Stromal cell of bone marrow (primary cell): ENCODE data around the gene INO80E.
A peak's percentile ranks its signal among the peaks of the same experiment; 100 is the strongest.

Source experiments
- DNase-seq: peaks from one replicate; pipeline ENCODE4 v3.0.0-alpha.2; 2012; ENCODE audit warnings: low read depth

The INO80E gene

DNA sequence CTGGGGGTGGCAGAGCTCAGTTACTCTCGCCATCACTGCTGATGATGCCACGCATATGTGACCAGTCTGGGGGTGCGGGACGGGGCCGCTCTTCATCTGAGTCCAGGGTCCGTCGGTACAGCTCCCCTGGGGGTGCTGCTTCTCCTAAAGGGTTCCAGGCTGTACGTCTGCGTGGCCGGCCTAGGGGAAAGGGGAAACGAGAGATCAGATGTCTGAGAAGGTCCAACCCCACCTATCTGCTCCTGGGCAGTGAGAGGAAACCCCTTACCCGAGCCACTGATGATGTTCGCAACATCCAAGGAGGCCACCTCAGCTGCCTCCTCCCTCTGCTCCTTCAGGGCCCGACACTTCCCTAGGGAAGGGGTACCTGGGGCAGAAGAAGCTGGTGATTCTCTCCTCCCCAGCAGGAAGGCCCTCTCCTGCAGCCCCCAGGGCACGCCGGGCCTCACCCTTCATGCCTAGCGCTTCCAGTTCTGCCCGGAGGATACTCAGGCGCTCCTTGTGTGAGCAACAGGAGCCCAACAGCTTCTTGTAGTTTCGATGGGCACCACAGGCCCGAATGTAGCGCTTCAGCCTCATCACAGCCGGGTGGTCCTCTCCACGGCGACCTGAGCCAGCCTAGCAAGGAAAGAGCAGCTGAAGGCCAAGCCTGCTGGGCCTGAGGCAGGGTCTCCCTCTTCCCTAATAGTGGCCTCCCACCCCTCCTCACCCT, 2.7 kb upstream of the INO80E start:
- no peak for DNase-seq

DNA sequence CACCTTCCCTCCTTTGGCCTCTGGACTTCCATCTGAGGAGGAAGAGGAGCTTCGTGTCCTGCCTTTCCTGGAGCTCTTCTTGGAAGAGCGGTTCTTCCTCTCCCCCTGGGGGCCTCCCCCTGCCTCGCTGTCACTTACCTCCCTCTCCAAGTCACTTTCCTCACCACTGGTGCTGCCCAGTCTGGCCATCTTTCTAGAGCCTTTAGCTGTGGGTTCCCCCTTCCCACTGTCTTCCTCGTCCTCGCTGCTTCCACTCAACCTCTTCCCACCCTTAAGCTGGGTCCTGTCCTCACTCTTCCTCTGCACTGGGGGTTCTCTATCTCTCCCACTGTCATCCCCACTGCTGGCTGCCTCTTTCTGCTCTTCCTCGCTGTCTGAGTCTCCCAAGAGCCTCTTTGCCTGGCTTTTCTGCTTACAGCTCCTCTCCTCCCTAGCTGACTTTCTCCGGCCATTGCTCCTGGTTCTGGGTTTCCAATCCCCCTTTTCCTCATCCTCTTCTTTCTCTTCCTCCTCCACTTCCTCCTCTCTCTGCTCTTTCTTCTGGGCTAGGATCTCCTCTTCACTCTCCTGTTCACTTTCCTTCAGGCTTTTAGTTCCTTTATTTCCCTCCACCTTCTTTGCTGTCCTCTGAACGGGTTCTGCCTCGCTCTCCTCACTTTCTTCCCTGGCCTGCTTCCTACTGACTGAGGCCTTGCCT, 2.0 kb upstream of the INO80E start:
- DNase-seq: no peak

DNA sequence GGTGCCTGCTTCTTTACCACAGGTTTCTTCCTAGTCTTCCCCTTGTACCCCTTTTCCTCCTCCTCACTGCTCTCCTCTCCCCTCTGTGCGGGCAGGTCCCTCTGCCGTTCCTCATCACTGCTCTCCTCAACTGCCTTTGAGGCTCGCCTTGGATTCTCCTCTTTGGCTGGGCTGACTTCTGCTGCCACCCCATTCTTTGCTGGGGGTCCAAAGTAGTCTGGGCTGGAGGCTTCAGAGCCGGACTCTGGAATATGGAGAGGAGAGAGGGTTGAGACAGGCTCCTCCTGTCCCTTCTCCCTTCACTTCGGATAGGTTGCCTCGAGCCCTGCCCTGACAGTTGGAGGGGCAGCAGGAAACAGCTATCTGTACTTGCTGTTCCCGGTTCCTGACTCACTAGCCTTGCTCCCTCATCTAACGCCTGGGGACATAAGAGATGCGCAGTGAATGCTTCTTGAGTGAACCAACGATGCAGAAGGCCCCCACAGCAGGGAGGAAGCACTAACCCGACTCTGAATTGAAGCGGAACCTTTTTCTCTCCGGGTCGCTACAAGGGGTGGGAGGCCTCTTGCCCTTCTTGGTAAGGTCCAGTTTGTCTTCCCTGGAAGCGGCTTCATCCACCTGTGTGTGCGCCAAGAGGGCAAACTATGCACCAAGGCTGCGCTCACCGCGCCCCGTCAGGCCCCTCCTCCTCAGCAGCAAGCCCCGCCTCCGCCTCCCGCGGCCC, 1.3 kb upstream of the INO80E start:
- DNase-seq: peak; percentile 14

DNA sequence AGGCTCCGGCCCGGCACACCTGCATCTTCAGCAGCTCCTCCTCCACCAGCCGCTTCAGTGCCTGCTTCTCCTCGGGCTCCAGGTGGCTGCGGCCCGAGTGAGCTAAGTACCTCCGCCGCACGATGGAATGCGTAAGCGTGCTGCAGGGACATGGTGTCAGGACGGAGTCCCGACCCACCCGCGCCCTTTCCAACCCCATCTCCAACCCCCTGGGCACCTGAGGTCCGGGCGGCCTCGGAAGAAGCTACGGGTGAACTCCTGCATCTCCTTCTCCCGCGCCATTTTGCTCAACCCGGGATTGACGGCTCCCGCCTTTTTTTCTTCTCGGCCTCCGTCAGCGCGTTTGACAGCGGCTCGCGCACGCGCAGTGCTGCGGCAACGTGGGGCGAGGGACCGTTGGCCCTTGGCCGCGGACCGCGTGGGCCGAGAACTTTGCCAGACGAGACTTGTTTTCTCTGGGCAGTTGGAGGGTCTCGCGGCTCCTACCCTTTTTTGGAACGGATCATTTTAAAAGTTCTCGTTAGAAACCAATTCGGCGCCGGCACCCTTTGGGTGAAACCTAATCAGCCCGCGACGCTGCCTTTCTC, 624 bp upstream of the INO80E start, which contains the start of gene HIRIP3:
Gene HIRIP3, minus strand, starts transcription at position 294 of the 587 bp plus-strand sequence. Its CDS starts 12 bp downstream, at position 282.
- DNase-seq: peak; percentile 67

DNA sequence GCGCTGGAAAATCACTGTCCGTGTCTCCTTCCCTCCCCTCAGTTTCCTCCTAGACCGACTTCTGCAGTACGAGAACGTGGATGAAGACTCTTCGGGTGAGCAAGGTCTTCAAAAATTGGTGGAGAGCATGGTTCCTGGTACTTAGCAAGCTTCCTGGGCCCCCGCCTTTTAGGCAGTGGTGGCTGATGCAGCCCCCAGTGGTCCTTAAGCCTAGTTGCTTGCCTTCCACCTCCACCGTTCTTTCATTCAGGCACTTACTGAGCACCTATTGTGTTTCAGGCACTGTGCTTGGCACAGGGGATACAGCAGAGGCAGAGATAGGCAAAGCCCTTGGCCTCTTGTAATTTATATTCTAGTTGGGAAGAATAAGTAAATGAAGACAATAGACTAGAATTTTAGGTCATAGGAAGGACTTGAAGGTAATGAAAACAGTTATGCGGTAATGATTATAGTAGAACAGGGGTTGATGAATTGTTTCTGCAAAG, 767 bp downstream of the INO80E start:
- no peak for DNase-seq

DNA sequence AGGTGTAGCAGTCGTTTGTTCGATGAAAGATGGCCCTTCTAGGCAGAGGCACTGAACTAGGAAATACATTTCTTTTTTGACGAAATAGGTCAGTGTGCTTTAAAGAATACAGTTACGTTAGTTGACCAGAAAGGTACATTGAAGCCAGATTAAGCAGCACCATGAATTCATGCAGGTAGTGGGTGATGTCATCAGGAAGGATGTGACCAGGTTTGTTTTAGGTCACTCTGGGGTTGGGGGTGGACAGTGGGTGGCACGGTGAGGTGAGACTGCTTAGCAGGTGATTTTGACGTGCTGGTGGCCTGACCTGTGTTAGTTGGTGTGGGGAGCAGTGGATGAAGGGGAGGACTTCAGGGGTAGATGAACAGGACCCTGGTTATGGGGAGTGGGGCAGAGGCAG, 3.6 kb downstream of the INO80E start:
- no peak for DNase-seq

DNA sequence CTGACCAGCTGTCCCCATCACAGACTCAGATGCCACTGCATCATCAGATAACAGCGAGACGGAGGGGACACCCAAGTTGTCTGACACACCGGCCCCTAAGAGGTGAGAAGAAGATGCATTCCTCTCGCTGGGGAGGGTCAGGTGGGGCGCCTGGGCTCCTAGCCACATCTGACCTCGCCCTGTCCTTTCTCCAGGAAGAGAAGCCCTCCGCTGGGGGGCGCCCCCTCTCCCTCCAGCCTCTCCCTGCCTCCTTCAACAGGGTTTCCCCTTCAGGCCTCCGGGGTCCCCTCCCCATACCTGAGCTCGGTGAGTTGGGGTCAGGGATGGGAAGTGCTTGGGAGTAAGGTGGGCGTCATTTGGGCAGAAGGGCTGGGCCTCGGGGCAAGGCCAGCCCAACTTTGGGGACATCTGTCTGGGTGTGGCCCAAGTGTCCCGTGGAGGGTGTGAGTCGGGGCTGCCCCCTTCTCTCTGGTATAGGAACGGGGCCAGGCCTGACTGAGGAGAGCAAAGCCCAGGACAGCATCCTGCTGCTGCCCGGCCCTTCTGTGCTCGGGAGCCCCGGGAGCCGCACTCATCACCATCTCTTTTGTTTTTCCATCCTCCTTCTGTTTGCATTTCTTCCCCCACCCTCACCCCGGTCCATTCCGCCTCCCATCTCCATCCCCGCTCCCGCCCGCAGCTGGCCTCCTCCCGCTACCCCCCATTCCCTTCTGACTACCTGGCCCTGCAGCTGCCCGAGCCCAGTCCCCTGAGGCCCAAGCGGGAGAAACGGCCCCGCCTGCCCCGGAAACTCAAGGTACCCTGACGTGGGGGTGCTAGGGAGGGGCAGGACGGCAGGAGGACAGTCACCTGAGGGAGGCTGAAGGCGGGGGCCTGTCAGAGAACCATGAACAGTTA, 4.9 kb downstream of the INO80E start:
- DNase-seq: no peak

DNA sequence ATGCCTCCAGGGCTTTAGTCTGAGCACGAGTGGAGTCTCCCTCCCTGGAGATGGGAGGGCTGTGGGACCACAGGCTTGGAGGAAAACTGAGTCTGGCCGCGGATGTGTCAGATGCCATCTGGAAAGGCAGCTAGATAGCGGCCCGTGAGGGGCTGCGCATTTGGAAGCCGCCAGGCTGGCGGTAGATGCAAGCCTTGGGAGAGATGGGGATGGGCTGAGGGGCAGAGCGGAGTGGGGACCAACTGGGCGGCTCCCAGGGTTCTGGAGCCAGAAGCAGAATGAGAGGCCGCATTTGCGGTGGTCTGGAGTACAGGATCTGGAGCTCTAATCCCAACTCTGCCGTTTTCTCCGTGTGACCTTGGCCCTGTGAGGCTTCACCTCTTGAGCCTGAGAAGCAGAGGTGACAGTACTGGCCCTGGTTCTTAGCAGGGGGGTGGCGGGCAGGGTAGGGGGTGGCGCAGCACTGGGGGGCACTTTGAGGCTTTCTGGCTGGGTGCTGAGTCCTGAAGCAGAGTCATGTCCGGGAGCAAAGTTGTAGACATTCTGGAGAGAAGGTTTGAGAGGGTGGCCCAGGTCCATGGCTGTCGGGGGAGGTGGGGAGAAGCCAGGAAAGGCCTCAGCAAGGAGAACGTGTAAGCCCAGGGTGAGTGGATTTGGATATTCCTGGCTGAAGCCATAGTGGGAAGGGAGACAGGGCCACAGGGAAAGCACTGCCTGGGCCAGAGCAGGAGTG, 6.7 kb downstream of the INO80E start:
- no peak for DNase-seq

DNA sequence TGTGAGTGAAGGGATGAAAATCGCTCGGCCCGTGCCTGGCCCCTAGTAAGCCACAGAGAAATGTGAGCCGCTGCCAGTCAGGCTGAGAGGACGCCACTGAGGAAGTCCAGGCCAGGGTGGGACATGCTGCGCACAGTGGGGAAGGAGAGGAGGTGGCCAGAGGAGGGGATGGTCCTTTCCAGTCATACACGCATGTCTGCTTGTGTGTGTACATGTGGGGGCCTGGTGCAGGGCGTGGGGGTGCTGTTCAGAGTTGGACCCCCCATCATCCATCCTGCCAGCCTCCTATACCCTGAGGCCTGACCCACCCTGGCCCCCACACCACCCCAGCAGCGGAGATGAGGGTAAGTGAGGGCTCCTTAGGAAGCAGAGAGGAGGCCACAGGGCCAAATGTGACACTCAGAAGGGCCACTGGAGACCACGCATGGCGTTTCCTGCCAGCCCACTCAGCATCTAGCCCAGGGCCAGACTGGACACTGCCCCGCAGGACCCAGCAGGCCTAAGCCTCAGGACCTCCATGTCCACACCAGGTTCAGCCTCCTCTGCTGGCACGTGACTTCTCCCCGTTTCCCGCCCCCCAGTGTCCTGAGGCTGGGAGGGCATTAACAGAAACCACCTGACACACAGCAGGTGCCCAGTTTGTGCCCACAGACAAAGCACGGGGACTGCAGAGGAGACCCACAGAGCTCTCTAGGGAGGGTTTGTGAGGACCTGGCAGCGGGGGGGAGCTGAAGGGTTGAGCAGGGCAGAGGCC, 7.8 kb downstream of the INO80E start:
- DNase-seq: no peak

DNA sequence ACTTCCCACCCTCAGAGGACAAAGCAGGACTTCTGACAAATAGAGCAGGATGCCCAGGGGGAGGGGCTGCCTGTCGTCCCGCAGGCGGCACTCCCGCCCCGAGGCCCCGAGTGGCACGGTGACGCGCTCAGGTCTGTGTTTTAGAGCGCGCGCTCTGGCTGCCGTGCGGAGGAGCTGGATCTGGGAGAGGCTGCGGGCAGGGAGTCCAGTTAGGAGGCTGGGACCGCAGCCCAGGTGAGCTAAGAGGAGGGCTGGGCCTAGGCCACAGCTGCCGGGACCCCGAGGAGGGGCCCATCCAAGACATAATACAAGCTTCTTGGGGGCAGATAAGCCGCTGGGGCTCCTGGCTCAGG, 8.4 kb downstream of the INO80E start:
- no peak for DNase-seq

DNA sequence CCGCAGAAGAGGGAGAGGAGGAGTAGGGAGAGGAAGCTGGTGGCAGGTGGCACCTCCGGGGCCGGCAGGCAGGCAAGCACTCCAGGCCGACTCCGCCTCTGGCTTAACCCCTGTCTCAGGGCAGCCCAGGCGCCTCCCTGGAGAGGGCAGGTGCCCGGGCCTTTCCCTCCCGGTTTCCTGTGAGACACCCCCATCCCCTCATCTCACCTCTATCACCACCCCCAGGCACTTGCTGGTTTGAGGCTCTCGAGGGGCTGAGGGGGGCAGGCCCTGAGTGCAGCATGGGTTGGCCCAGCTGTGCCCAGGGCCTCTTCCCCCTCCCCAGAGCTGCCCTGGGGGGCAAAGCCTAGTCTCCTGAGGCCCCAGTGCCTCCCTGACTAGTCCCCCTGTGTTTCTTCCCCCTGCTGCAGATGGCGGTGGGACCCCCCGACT, 8.8 kb downstream of the INO80E start:
- no peak for DNase-seq

DNA sequence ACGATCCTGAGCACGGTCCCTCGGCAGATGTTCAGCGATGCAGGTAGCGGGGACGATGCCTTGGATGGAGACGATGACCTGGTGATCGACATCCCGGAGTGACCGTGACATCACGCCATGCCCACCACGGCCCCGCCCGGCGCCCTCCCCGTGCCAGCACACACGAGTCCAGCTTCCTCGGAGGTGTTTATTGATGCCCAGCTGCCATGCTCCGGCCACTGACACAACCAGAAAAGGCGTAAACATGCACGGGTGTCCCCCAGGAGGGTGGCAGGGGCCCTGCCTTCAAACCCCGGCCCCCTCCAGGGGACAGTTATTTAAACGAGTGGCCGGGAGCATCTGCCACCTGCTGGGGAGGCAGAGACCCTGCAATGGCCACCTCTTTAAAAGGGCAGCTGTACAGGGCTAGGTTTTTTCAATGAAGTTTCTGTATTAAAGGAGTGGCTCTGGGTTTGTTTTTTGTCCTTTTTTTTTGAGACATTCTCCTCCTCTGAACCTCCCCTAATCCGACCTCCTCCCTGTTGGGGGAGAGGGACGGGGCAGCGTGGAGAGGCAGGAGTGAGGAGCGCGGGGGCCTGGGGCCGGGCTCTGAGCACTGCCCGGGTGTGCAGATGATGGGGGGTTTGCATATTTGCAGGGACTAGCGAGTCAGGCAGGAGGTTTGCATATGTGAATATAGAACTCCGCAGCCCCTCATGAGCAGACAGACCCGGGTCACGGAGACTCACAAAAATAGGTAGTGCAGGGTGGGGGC, 9.5 kb downstream of the INO80E start:
- peak; percentile 11 for DNase-seq

DNA sequence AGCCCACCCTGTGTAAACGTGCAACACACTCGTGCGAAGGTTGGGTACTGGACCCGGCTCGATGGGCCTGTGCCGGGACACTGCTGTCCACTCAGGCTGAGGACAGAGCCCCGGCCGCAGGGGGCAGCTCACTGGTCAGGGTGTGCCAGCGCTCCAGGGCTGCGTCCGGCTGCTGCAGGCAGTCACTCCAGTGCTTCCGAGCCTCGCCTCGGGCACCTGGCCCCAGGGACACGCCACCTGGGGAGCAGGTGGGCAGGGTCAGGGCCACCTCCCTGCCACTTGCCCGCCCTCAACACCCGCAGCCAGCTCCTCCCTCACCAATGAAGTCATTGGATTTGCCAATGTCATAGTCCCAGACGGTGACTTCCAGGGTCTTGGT, 10.0 kb downstream of the INO80E start:
- DNase-seq: no peak

DNA sequence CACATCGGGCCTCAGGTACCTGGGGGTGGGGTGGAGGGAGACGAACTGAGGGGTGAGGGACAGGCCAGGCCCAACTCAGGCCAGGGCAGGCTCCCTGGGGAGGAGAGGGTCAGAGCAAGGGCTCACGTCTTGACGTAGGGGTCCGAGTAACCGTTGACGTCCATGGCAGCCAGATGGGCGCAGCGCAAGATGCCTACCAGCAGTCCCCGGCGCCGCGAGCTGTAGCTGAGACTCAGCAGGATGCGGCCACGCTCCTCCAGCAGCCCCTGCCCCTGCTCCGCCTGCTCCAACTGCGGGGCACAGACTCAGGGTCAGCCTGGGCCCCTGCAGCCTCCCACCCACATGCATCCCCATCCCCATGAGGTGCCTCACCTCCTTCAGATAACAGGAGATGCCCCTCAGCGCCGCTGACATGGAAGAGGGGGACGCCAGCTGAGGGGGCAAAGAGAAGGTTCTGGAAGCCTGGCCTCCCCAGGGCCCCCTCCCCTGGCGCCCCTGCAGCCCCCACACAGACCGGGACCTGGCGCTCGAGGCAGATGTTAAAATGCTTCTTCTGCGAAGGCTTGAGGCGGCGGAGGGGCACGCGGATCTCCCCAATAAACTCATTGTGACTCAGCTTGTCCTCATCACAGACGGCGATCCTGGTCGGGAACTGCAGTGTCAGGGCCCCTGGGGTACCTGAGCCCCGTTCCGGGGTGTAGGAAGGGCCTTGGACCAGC, 10.8 kb downstream of the INO80E start:
- DNase-seq: no peak

DNA sequence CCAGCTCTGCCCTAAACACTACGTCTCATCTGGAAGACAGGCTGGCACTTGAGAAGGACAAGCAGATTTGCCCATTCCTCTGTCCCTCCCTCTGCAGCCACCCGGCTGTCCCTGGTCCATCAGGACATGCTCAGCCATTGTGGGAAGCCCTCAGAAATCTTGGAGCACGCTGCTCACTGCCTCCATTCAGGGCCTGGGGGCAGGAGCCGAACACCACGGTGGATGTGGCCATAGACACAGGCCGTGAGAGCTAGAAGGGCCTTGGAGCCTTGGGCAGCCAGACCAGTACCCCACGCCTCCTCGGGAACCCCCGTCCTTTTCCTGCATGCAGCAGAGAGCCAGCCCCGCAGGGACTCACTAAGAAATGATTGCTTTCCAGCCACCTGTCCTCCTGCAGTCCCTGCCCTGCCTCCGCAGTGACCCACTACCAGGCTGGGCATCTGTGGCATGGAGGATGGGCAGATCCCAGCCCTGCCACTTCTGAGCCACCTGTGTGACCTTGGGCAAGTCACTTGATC, 11.4 kb downstream of the INO80E start:
- DNase-seq: no peak

DNA sequence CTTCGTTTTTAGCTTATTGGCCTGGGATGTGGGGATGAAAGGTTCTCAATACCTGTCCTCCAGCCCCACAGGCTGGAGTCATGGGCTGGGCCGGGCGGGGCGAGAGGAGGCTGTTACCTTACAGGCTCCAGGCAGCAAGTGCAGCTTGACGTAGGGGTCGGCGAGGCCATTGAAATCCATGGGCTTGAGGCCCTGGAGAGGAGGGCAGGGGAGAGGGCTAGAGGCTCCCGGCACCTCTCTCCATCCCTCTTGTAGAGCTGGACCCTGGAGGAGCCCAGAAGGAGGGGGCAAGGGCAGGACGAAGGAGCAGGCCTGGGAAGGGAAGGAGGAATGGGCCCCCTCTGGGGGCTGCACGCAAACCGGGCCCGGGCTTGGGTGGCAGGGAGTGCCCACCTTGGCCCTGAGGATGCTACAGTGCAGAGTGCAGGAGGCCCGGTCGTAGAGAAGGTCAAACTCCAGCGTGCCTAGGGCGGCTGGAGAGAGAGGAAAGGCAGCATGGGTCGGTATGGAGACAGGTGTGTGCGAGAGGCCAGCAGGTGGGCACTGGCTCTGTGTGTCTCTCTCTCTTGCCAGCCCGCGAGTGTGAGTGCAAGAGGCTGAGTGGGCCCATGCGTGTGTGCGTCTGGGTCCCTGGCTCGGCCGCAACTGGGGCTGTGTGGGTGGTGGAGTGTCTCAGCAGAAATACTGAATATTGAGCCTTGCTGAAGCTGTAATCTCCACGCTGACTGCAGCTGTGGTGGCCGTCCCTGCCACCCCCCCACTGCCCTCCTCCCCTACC, 13.2 kb downstream of the INO80E start:
- DNase-seq: no peak

DNA sequence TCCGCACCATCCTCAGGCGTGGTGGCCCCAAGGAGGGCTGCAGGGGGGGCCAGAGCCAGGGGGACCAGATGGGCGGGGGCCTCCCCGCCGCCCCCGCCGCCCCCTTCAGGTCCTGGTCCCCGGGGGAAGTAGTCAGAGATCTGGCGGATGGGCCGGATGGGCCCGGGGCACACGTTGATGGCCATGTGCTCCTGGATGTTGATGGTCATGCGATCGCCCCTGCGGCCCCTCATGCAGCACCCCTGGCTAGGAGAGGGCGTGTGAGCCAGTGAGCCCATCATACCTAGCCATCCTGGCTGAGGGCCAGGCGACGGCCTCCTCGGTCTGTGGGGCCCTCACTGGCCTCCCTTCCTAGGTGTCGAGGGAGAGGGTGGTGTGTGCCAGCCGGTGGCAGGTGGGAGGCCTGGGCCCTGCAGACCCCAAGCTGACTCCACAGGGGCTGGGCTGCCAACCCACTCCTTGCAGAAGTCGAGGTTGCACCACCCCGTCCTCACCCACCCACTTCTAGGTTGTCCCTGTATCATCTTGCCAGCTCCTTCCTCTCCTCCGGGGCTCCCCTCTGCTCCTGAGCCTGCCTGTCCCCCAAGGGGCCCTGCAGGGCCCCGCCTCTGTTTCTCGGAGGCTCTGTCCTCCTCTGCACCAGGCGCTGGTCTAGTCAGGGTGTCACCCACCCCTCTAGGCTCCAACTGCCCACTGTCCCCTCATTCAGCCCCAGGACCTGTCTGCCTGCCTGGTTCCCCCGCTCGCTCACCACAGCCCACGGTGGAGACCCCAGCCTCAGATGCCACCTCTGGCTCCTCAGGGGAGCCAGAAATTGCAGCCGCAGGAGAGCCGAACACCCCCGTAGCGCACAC, 14.2 kb downstream of the INO80E start:
- no peak for DNase-seq
